K562 (cell line): ENCODE measurements around the gene DGKZ. TPM values are rescaled to one million over a fixed set of nuclear protein-coding genes. Genes with fewer than 3 reads are reported as not detected.

Source experiments
- ATAC-seq: fragments of 200-7000 bp; cut with Tn5 transposase; 3 replicates; pipeline ENCODE4 v1.9.1; 2020; ENCODE audit warnings: moderate library complexity
- BruUV-seq: library from RNA; stranded (reverse); fragments of 400-500 nt; replicated peaks from 2 replicates; lab custom pipeline; 2021; lab: Mats Ljungman, UMichigan
- CTCF ChIA-PET: fragments of 300-600 bp; formaldehyde crosslinking; extraction: SDS; loops from one replicate; lab custom pipeline; 2021; ENCODE audit warnings: low intra/inter-chr PET ratio; lab: Yijun Ruan, JAX
- POLR2A ChIA-PET: fragments of 300-600, 350-650 bp; sonication (Branson Sonifier 250); formaldehyde crosslinking; extraction: SDS; loops from one replicate; lab custom pipeline; 2021; ENCODE audit warnings: antibody characterized with exemption, inconsistent platforms; lab: Yijun Ruan, JAX
- DNase-seq, 4 experiments: peaks; one replicate each; pipeline versions ENCODE4 v3.0.0 to v3.0.0-alpha.2; 2011 to 2018; ENCODE audit warnings: low spot score in 3 of 4, mixed read lengths in 3 of 4; ENCODE audit errors: extremely low read depth in 1 of 4
- FAIRE-seq: peaks from 2 replicates; lab custom pipeline; 2011; peaks lifted over from hg19 to GRCh38; lab: Jason Lieb, UNC
- H2AFZ ChIP-seq: 2 replicates; pipeline ENCODE4 v1.6.0; 2011; ENCODE audit warnings: low read depth, low read length, control low read depth, inconsistent platforms
- H3K27ac ChIP-seq: fragments of 200-600 bp; 3 replicates; pipeline ENCODE4 v1.8.0; 2011; ENCODE audit warnings: low read depth, mild to moderate bottlenecking, control low read depth, inconsistent platforms, low read length, moderate library complexity, mixed read lengths; ENCODE audit errors: extremely low read depth
- H3K27me3 ChIP-seq, 2 experiments: fragments of 300-600 bp in 1 of 2; 2 replicates in 1 of 2; 3 replicates in 1 of 2; pipeline versions ENCODE4 v1.6.0 to v1.8.0; 2011; ENCODE audit warnings: inconsistent platforms in 2 of 2, low read length in 2 of 2, mild to moderate bottlenecking in 1 of 2, mixed read lengths in 1 of 2, moderate library complexity in 1 of 2; ENCODE audit not compliant: control insufficient read depth in 2 of 2, insufficient read depth in 2 of 2
- H3K36me3 ChIP-seq: fragments of 300-600 bp; 3 replicates; pipeline ENCODE4 v1.8.0; 2011; ENCODE audit warnings: mild to moderate bottlenecking, low read length, inconsistent platforms; ENCODE audit not compliant: control insufficient read depth, insufficient read depth
- H3K4me1 ChIP-seq, 2 experiments: fragments of 200-600 bp in 1 of 2; replicated peaks in 1 of 2; 2 replicates in 1 of 2; 3 replicates in 1 of 2; pipeline versions ENCODE4 v1.5.1 to v1.8.0; 2011; ENCODE audit warnings: inconsistent platforms in 2 of 2, low read length in 2 of 2, mild to moderate bottlenecking in 1 of 2, mixed read lengths in 1 of 2, moderate library complexity in 1 of 2; ENCODE audit not compliant: control insufficient read depth in 2 of 2, insufficient read depth in 2 of 2
- H3K4me2 ChIP-seq: 2 replicates; pipeline ENCODE4 v1.6.1; 2011; ENCODE audit warnings: low read length, control low read depth, inconsistent platforms, mixed read lengths; ENCODE audit not compliant: insufficient read depth
- H3K4me3 ChIP-seq: fragments of 200-600 bp; sonication (generic), shearing (Covaris generic); 2 replicates; pipeline ENCODE4 v1.5.1; 2016; ENCODE audit warnings: control low read depth, inconsistent platforms
- H3K79me2 ChIP-seq: fragments of 200-600 bp; 3 replicates; pipeline ENCODE4 v1.8.0; 2011; ENCODE audit warnings: low read length, inconsistent platforms; ENCODE audit not compliant: control insufficient read depth, insufficient read depth
- H3K9ac ChIP-seq, 2 experiments: 2 replicates each; pipeline versions ENCODE4 v1.6.0 to v1.6.1; 2011; ENCODE audit warnings: low read depth in 2 of 2, low read length in 2 of 2, control low read depth in 1 of 2, inconsistent platforms in 1 of 2, mild to moderate bottlenecking in 1 of 2, mixed read lengths in 1 of 2; ENCODE audit not compliant: insufficient read depth in 1 of 2
- H3K9me1 ChIP-seq: one replicate; pipeline ENCODE4 v1.6.0; 2011; ENCODE audit warnings: inconsistent platforms, mild to moderate bottlenecking, low read length, moderate library complexity; ENCODE audit not compliant: control insufficient read depth, insufficient read depth
- H3K9me3 ChIP-seq: replicated peaks from 2 replicates; pipeline ENCODE4 v1.5.1; 2011; ENCODE audit warnings: low read depth, low read length, inconsistent platforms; ENCODE audit not compliant: control insufficient read depth, insufficient read depth
- H4K20me1 ChIP-seq: replicated peaks from 2 replicates; pipeline ENCODE4 v1.6.1; 2011; ENCODE audit warnings: low read length, inconsistent platforms, mixed read lengths; ENCODE audit not compliant: control insufficient read depth, insufficient read depth
- HEY1 ChIP-seq: fragments of 250-450 bp; sonication (Bioruptor Pico); IDR thresholded peaks from 2 replicates; pipeline ENCODE4 v1.5.0; 2020; ENCODE audit warnings: mild to moderate bottlenecking, moderate library complexity, borderline replicate concordance
- NFRKB ChIP-seq: fragments of 450-650 bp; IDR thresholded peaks from 2 replicates; pipeline ENCODE4 v1.6.1; 2016; ENCODE audit warnings: low read depth
- STAT5A ChIP-seq: IDR thresholded peaks from 2 replicates; pipeline ENCODE4 v1.6.1; 2012; ENCODE audit warnings: low read length, inconsistent platforms, borderline replicate concordance
- STAT5B ChIP-seq: fragments of 250-450 bp; sonication (Bioruptor Pico); IDR thresholded peaks from 2 replicates; pipeline ENCODE4 v1.8.0; 2021; ENCODE audit warnings: mild to moderate bottlenecking, inconsistent platforms
- TAF9B ChIP-seq: fragments of 450-650 bp; IDR thresholded peaks from 2 replicates; pipeline ENCODE4 v1.6.1; 2018; ENCODE audit warnings: mild to moderate bottlenecking; ENCODE audit not compliant: partially characterized antibody
- TCF7L2 ChIP-seq: fragments of 150-350 bp; IDR thresholded peaks from 2 replicates; pipeline ENCODE4 v1.6.1; 2016; ENCODE audit warnings: low read depth, mild to moderate bottlenecking, low read length, moderate library complexity
- ZFP36 ChIP-seq: fragments of 150-350 bp; IDR thresholded peaks from 2 replicates; pipeline ENCODE4 v1.6.1; 2018; ENCODE audit warnings: low read length, low read depth; ENCODE audit not compliant: partially characterized antibody
- ZNF263 ChIP-seq: sonication (generic); formaldehyde crosslinking; IDR thresholded peaks from 2 replicates; pipeline ENCODE4 v1.8.0; 2022; ENCODE audit warnings: mild to moderate bottlenecking, missing genetic modification reagents, borderline replicate concordance
- ZNF561 ChIP-seq: fragments of 450-650 bp; formaldehyde crosslinking; conservative IDR thresholded peaks from 2 replicates; pipeline ENCODE4 v1.4.0; 2020; ENCODE audit warnings: mild to moderate bottlenecking, moderate library complexity
- ZNF589 ChIP-seq: fragments of 200-800 bp; sonication (Bioruptor generic); IDR thresholded peaks from 2 replicates; pipeline ENCODE4 v1.6.1; 2016; ENCODE audit warnings: low read depth, missing genetic modification characterization, missing compliant biosample characterization
- WGBS: fragments of 100-300 bp; shearing (Covaris generic); methylation state at CpG from one replicate; pipeline ENCODE4 v1.1.6; 2016; ENCODE audit warnings: low coverage, mixed read lengths; ENCODE audit not compliant: insufficient coverage; ENCODE audit errors: missing lambda C conversion rate; 5-methylcytosine and 5-hydroxymethylcytosine counted together
- in situ Hi-C: fragments of 300-500 bp; cut with MboI; formaldehyde crosslinking; loops from 4 replicates; pipeline ENCODE4 v1.15.0; 2018; ENCODE audit warnings: inconsistent platforms, mixed read lengths
- intact Hi-C: fragments of 100-400 bp; cut with micrococcal nuclease; formaldehyde crosslinking; loops from 2 replicates; pipeline ENCODE4 v1.14.2; 2022
- polyA plus RNA-seq, 8 experiments: library from polyadenylated mRNA; depleted of rRNA in 4 of 8; stranded (reverse) in 5 of 8; unstranded in 3 of 8; fragments of >200 nt; fragmentation: Nextera tagmentation in 2 of 8; fragmentation: Illumina TruSeq in 1 of 8; extraction: Ambion mirVana in 2 of 8; extraction: Trizol in 1 of 8; gene quantifications; 2 replicates each; pipeline versions ENCODE4 v1.2.1 to v1.2.3, GENCODE V29; 2011 to 2014; ENCODE audit warnings: inconsistent platforms in 1 of 8, missing spikeins in 1 of 8
- total RNA-seq, 7 experiments: library from RNA; depleted of rRNA in 6 of 7; stranded (reverse); fragments of >200 nt in 6 of 7; fragmentation: Illumina TruSeq in 2 of 7; extraction: Trizol in 2 of 7; gene quantifications; 2 replicates each; pipeline versions ENCODE4 v1.2.1 to v1.2.3, GENCODE V29; 2011 to 2021; ENCODE audit warnings: low replicate concordance in 1 of 7
- TF ChIP-seq, protein P1 (sequence below): sonication (generic); formaldehyde crosslinking; IDR thresholded peaks from 2 replicates; pipeline ENCODE4 v1.8.1; 2023; ENCODE audit warnings: mild to moderate bottlenecking, missing genetic modification reagents

Gene DGKZ
- total and polyA plus RNA-seq, 9 of the 15 experiments (the other 6 are each of a cell fraction or from before 2014, with no cell fraction given), result 0.51 to 100 (median 44.2) TPM

GRCh38 chr11:46335271-46335670 is 12.0 kb upstream of the DGKZ start:
- H3K4me1 ChIP-seq, result peaks cover 24 to 47% of the 10 kb centered on the region in 2 experiments

More at GRCh38 chr11:46335271-46335670, 12.0 kb upstream of the DGKZ start:
- intact Hi-C loops, result no loop called here
- no peak for FAIRE-seq
- Histone ChIP-seq H3K27me3 (peaks cover 25 to 61% of the 10 kb centered on the region in 2 experiments; a peak in 4 of 5 replicates), H3K79me2 (no peaks in the 10 kb centered on the region), H4K20me1 (peaks cover 3% of the 10 kb centered on the region; the same call in 1 of the 2 replicates), H3K9me3 (no peaks in the 10 kb centered on the region), H2AFZ (no peak overlapping the region), H3K9me1 (no peaks in the 10 kb centered on the region), H3K36me3 (no peaks in the 10 kb centered on the region), H3K9ac (no peak overlapping the region), H3K4me2 (no peak overlapping the region), H3K27ac (no peak overlapping the region), H3K4me3 (no peak overlapping the region)
- BruUV-seq, result no TSS peak
- WGBS, result 48% methylated on average over 6 of the region's 6 CpGs
- TF ChIP-seq STAT5B (no peak), STAT5A (no peak), NFRKB (no peak), ZNF561 (CRISPR knock-in tag) (no peak), ZFP36 (no peak), TAF9B (no peak), HEY1 (CRISPR knock-in tag) (no peak), TCF7L2 (no peak), ZNF263 (no peak), ZNF589 (CRISPR knock-in tag) (no peak)
- TF ChIP-seq, protein P1, sequence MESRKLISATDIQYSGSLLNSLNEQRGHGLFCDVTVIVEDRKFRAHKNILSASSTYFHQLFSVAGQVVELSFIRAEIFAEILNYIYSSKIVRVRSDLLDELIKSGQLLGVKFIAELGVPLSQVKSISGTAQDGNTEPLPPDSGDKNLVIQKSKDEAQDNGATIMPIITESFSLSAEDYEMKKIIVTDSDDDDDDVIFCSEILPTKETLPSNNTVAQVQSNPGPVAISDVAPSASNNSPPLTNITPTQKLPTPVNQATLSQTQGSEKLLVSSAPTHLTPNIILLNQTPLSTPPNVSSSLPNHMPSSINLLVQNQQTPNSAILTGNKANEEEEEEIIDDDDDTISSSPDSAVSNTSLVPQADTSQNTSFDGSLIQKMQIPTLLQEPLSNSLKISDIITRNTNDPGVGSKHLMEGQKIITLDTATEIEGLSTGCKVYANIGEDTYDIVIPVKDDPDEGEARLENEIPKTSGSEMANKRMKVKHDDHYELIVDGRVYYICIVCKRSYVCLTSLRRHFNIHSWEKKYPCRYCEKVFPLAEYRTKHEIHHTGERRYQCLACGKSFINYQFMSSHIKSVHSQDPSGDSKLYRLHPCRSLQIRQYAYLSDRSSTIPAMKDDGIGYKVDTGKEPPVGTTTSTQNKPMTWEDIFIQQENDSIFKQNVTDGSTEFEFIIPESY (CRISPR knock-in tag), result no peak
- DNase-seq, result no peak
- ChIA-PET POLR2A (no interaction called here), CTCF (no interaction called here)
- ATAC-seq, result no peak
- in situ Hi-C loops, result no loop called here
